Prostate gland (tissue), 2 donors: ENCODE results near the gene C5orf63.

ENCODE experiments used
- CTCF ChIP-seq, 4 experiments: fragments of 200-600 bp in 2 of 4; fragments of 450-650 bp in 2 of 4; sonication (generic) in 2 of 4; IDR thresholded peaks; 1 replicate in 3 of 4; 2 replicates in 1 of 4; pipeline ENCODE4 v1.5.1; 2016 to 2019; ENCODE audit warnings: antibody characterized with exemption in 4 of 4, mild to moderate bottlenecking in 2 of 4, moderate library complexity in 2 of 4
- POLR2A ChIP-seq: fragments of 450-650 bp; IDR thresholded peaks from one replicate; pipeline ENCODE4 v1.6.1; 2016; ENCODE audit warnings: antibody characterized with exemption, mild to moderate bottlenecking
- POLR2AphosphoS5 ChIP-seq: sonication (generic); formaldehyde crosslinking; IDR thresholded peaks from one replicate; pipeline ENCODE4 v1.6.1; 2017; ENCODE audit warnings: antibody characterized with exemption

GRCh38 chr5:127055880-127056653, 17.2 kb downstream of the C5orf63 start:
- TF ChIP-seq CTCF (IDR thresholded peaks at IDR 0.05), result no peak
- no peak for TF ChIP-seq POLR2AphosphoS5
- TF ChIP-seq POLR2A, result no peak
